Activated CD4-positive, alpha-beta T cell treated with anti-CD3 and anti-CD28 coated beads for 4 hours (primary cell): Measurements from ENCODE around the gene CAMK1G.

Source experiments
- DNase-seq, 2 donors: peaks; one replicate each; pipeline ENCODE4 v3.0.0-alpha.2; 2020

The CAMK1G gene

DNA sequence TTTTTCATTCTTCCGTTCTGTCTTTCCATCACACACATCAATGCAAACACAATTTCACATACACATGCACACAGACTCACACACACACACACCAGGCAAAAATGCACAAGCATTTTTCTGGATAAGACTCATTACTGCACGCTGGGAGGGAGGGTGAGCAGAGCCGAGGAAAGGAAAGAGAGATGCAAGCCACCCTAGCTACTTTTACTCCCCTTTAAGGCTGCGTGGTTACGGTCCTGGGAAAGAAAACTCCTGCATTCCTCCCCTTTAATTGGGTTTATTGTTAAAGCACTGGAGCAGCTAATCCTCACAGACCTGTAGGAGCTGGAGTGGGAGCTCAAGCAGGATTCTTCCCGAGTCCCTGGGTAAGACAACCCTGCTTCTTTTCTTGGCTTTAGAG lies at the start of gene CAMK1G:
Gene CAMK1G, plus strand, starts transcription at position 307 of the 400 bp plus-strand sequence. CDS start 11,270 bp downstream, outside the sequence.
- DNase-seq, result no peak

DNA sequence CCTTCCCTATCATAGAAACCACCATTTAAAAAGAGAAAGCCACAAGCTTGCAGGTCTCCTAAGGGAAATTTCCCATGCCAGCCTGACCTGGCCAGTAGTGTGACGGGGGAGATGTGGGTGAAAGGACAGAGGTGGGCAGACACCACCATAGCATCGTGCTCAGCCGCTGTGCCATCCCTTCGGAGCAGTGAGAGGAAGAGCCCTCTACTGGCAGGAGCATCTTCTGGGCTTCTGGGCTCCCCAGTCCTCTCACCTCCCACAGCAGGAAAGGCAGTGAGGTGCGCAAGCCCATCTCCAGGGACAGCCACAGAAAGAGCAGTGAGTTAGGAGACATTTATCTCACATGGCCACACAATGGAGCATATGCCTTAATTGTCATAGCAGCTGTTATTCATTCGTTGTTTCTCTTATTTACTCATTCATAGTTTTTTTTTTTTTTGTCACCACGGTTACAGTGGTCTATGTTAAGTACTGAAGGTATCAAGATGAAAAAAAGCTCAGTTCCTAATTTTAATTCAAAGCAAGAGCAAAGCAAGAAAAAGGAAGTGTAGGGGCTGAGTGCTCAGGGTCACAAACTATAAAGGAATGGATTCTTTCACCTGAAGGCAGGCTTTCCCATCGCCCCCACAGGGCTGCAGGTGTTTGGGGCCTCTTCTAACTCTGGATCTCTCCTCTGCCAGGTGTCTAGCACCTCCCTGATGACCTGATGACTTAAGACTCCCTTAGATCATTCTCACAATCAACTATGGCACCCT lies 48.8 kb upstream of the CAMK1G start:
- no peak for DNase-seq

DNA sequence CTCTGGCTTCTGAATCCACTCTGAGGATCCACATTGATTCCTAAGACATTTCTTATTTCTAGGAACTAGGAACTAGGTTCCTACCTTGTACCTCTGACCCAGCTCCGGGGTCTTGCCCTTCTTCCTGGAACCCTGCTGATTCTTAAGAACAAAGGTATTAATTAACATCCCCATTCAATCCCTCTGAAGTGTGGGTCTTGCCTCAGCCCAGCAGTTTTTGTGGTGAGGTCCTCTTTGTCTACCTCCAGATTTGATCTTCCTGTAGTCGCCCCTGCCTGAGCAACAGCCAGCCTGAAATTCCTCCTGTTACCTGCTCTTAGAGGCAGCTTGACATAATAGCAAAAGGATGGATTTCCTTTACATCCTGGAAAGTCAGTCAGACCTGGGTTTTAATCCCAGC lies 46.7 kb upstream of the CAMK1G start:
- no peak for DNase-seq

DNA sequence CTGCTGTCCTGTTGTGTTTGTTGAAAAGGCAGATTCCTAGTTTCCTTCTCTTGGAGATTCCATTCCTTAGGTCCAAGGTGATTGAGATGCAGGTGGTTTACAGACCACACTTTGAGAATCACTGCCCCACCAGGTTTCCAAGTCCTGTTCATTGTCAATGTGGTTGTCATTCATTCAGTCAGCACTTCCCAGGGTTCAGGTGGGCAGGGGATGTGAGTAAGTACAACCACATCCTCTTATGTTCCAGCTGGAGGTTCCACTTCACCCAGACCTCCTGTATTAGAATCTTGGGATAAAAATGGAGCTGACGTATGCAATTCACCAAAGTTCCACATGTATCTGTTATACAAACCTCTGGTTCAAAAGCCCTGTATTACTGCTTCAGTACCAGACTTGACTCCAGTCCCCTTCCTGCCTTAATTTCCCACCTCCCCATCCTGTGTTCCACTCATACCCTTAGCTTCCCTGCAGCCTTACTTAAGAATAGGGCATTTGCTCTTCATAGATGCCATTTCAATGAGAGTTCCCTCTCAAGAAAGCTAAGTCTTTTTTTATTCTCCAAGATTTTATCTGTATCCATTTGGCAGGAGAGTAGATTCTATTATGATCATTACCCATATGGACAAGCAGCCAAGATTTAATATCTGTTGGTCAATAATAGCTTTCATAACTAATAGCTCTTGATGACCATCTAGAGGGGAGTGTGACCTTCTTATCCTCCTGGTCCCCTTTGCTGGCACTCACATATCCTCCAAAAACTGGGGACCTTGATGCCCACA lies 46.0 kb upstream of the CAMK1G start:
- no peak for DNase-seq

DNA sequence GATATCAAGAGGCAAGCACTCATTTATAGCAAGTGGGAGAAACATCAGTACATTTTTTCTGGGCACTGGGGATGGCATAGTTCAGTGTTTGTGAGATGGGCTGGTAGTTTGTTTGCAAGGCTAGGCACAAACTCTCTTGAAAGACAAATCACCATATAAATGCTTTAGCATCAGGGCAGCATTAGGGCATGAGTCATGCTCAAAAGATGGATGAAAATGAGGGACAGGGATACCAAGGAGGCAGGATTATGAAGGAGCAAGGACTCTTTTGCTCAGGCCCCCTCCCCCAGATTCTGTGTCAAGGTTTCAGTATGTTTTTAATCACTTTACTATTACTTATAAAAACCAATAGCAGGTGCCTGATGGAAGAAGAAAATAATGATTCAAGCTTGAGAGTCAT lies 43.9 kb upstream of the CAMK1G start:
- DNase-seq, result no peak

DNA sequence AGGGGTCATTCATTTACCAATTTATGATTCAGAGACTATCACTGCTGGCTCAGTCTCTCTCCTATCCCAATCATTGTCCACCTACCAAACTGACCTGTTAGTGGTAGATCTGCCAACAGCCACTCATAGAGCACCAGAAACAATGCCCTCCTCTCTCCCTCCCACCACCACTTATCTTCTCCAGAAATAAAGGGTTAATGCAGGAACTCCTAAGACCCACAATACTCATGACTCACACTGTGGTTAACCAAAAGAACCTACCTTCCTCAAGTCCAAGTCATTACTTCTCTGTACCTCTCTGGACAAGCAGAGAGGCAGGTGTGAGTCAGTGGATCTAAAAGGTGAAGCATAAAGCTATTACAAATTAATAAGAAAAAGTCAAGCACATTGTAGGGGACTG lies 40.9 kb upstream of the CAMK1G start:
- no peak for DNase-seq

DNA sequence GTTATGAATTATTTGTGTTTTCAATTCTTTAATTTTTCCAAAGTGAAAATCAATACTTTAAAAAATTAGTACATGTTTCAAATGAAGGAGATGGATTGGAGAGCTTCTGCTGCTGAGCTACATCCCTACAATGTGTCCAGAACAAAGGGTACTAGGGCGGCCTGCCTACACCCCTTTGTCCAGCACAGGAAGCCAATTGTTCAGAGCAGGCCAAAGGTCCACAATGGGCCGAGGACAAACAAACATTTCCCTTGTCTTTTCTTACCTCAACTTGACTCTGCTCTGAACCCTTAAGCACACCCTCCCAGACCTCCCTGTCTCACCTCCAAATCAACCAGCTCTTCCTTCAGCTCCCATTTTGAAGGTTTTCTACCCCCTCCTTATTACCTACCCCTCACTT lies 39.4 kb upstream of the CAMK1G start:
- no peak for DNase-seq

DNA sequence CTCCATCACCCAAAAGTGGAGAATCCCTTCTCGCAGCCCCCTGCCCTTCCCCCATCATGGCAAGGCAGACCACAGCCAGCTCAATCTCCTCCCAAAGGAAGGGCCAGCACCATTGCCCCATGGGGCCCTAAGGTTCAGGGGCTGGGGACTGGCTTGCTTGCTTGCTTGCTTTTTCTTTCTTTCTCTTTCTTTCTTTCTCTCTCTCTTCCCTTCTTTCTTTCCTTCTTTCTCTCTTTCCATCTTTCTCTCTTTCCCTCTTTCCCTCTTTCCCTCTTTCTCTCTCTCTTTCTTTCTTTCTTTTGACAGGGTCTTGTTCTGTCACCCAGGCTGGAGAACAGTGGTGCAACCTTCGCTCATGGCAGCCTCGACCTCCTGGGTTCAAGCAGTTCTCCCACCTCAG lies 38.1 kb upstream of the CAMK1G start:
- DNase-seq, result no peak

DNA sequence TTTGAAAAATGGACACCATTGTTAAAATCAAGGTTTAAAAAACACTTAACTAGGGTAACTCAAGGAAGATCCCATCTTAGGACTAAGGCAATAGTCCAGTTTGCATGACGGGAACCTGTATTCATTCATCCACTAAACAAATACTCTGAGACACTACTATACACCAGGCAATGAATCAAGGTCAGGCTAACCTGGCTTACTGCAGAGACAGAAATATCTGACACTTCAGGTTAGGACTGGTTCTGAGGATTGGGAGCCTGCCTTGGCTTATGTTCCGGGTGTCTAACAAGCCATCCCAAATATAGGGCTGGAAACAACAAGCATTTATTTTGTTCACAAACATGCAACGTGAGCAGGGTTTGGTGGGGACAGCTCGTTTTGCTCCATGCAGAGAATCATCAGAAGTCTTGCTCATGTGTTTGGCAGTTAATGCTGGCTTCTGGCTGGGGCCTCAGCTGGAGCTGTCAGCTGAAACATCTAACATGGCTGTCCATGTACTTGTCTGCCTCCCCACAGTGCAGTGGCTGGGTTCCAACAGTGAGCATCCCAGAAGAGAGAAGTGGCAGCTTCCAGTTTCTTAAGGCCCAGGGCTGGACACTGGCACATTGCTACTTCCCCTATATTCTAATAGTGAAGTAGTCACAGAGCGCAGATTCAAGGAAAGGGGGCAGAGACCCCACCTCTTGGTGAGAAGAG lies 37.0 kb upstream of the CAMK1G start:
- DNase-seq, result no peak

DNA sequence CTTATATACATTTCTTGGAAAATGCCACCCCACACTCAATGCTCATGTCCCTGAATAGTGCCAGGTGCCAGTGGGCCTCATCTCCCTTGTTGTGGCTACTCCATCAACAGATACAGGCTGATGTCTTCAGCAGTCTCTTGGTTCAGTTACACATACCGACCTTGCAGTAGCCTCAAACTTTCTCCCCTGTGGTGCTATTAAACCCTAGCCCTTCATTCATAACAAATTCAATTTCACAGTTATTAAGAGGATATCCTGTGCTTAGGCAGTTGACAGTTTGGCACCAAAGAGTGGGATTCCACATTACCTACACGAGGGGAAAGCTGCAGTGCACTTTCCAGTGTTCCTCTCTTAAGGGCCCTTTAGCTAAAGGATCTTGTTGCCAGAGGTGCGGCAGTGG lies 35.9 kb upstream of the CAMK1G start:
- DNase-seq, result no peak

DNA sequence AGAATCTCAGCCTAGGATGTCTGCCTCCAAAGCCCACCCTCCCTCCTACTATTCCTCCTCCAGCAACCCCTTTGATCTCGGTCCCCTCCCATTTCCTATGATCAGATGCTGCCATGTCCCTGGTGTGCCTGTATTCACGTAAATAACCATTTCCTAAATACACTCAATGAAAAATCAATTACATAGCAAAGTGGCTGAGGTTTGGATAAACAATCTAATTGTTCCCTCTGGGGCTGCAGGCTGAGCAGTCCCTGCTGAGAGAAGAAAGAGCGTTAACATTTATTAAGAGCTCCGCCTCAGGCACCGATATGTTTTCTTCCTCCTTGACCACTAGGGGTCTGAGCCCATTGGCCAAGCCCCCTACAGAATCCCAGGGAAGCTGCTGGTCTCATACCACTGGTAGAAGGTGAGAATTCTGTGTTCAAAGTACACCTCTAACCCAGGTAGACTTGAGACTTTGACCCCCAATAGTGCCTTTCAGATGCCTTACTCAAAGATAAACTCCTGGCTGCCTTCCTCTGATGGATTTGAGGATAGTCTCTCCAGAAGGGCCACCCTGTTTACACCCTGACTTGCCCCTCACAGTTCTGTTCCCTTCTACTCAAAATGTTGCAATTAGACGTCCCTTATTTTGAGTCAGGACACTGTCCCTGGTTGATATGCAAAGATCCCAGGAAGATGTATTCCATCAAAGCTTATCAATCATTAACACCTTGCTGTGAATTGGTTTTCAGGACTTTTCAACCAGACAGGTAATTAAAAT lies 33.9 kb upstream of the CAMK1G start:
- no peak for DNase-seq

DNA sequence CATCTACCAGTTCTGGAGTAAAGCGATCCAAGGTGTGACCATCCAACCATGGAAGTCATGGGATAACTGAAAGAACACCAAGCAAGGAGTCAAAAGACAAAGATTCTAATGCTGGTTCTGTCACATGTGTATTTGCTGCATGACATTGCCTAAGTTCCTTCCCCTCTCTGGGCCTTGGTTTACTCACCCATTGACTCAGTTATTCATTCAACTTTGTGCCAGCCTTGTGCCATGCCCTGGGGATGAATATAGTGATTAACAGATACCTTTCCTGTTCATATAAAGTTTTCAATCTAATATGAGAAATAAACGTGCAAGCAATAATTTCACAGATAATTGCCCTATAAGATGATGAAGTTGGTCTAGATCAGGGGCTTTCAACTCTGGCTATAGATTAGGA lies 33.0 kb upstream of the CAMK1G start:
- no peak for DNase-seq

DNA sequence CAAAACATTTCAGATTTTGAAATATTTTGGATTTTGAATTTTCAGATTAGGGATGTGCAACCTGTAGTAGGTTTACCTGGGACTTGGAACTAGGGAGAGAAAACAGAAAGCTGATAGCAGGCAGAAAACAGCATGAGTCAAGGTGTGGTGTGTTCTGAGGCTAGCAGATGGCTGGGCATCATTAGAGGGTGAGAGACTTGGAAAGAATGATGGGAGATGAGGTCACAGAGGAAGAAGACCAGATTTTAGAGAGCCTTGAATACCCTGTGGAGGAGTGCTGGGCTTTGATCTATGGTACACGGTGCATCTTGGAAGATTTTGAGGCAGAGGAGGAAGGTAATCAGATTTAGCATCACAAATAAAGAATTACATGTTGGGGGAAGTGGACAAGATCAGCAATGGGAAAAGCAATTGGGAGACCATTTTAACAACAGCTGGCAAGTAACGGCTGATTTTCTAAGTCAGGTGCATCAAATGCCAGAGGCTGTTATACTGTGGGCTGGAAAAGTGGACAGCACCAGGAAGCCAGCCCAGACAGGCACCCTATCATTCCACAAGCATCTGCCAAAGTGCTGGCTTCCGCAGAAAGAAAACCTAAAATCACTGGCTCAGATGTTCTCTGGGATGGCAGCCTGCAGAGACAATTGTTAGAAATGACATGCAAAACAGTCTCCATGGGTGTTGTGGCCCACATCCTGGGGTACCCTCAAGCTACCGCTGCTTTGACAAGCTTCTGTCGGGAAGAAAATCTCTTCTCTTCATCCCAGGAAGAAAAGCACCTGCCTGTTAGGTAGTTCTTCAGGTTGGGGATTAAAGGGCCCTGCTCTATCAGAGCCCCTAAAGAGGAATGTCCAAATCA lies 30.9 kb upstream of the CAMK1G start:
- no peak for DNase-seq

DNA sequence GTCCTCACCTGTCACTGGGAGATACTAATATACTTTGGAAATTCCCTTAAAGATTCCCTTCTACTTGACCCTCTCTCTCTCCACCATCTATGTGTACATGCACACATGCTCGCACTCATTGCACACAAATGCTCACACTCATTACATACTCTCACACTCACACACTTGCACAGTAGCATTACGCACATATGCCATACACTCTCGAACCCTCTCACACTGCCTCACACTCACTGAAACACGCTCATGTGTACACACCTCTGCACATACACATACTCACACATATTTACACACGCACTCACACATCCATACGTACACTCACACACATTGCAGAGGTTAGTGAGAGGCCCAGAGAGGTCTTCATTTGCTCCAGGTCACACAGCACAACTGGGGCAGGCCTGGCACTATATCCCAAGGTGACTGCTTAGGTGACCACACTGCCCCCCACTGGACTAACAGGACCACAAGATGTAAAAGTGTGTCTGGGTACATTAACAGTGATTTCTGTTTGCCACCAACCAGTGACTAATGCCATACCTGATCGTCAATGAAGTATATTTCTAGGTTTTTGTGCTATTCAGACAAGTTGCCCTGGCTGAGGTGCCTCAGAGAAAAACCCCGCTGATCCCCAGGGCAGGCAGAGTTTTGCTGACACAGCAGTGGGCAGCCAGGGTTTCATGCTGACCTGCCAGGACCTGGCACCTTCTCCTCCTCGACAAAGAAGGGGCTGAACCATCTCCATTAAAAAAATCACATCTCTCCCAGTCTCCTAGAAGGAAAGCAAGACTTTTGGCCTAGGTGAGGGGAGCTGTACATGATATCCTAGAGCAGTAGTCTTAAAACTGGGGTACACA lies 28.5 kb upstream of the CAMK1G start:
- no peak for DNase-seq

DNA sequence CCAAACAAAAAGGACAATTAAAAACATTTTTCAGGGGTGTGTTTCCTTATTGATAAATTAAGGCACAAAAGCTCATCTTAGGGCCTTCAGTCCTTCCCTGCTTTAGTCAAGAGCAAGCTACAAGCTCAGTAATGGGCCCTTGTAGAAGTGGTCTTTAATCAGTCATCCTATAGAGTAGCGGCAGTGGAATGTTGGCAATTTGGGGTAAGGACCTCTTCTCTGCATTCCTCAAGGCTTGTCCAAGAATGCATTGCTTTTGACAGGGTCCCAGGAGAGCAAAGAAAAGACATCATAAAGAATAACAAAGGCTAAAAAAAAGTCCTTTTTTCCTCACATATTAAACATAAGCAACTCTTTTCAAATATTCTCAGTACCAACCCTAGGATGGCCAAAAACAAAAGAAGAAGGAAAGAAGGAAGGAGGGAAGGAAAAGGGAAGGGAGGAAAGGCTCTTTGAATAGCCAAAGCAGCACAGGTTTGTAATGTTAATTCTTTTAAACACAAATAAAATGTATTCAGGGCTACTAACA lies 27.3 kb upstream of the CAMK1G start:
- DNase-seq, result no peak

DNA sequence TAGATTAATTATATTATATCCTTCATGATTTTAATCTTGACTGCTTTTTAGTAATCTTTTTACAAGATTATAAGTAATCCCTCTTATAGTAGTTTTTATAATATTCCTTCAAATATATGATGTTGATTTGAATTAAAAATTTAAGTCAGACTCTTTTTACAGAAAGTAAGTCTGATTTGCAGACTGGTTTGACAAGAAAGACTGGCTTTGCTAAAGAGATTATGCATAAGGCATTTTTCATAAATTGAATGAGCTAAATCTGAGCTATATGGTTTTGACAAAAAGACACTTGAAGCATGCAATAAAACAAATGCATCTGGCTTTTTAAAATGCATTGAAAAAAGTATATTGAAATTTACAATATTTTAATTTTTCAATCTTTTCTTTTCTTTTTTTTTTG lies 26.3 kb upstream of the CAMK1G start:
- DNase-seq, result no peak

DNA sequence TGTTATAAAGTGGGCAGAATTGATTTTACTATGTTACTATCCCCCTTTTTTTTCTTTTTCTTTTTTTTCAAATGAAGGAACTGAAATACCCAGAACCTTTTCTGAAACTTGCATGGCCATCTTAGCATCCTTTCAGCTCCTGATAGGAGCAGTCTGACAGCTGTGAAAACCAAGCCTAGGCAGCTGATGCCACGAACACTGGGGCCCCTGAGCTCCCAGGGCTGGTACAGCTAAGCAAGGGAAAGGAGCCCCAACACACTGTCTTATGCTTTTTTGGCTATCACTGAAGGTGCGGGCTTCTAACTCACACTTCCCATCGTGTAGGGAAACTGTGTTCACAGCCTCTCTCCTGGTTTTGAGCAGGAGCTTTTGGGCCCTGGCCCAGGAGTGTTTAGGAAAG lies 23.0 kb upstream of the CAMK1G start:
- DNase-seq, result no peak

DNA sequence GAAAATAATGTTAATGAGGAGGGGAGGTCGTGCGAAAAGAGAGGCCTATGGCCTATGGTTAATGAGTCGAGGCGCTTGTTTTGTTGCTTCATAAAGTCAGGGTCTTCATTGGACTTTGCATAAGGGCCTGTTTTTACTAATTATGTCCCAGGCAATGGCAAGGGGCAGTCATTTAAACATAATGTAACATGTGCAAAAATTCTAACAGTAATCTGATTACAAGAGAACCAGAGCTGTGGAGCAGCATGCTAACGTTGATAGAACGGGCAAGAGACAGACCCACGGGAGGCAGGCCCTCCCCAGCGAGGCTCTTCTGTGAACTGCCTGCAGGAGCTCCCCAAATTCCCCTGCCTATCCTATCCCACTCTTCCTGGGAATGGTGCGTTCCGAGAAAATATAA lies 22.6 kb upstream of the CAMK1G start:
- DNase-seq, result no peak

DNA sequence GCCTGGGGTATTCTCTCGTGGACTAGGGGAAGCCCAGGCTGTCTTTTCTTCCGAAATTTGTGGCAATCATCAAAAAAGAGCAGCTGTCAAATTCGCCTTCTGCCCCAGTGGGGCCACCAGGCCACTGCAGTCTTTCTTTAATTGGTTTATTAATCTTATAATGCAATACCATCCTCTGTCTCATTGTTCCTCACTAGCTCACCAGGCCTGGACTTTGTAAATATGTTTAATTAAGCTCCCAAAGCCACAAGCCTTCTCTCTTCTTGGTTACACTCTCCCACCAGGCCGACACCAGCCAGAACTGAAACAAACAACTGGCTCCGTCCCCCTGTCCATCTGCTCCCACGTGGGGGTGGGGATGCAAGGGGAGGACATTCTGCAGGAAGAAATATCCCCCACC lies 22.0 kb upstream of the CAMK1G start:
- DNase-seq, result no peak

DNA sequence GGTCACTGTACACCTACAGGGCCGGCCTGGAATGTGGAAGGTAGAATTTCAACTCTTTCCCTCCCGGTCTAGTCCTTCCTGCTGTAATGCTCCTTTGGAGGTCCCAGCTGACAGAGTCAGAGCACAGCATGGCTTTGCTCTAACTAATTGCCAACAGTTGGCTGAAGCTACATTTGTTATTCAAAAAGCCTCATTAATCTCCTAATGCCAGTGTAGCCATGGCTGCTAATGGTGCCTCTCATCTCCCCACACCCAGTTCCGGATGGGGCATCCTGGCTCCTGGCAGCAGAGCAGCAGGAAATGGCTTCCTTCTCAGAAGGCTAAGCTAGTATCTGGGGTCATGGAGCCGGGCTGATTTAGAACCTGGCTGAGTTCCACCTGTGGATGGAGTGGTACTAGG lies 18.7 kb upstream of the CAMK1G start:
- no peak for DNase-seq
